LNCAP (cell line): ENCODE data around the gene SRRM4.

Experiments used
- CTCF ChIP-seq: fragments of 450-650 bp; IDR thresholded peaks from 2 replicates; pipeline ENCODE4 v1.5.1; 2017; ENCODE audit warnings: mild to moderate bottlenecking

Gene SRRM4

GRCh38 chr12:119176267-119177055 is 195.1 kb downstream of the SRRM4 start:
- no peak for TF ChIP-seq CTCF

DNA sequence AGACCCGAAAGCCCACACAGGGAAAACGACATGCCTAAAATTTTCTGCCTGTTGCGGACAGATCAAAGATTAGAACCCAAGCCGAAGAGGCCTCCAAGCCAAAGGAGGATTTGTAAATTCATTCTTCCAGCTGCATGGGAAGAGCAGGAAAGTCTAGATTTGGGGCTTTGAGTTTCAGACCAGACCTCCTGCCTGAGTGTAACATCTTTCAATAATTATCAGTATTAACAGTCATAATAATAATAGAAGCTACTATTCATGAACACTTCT is 195.7 kb downstream of the SRRM4 start:
- TF ChIP-seq CTCF, result no peak

- TF ChIP-seq CTCF, result no peak
Measured at GRCh38 chr12:119177724-119178380, 196.5 kb downstream of the SRRM4 start.

DNA sequence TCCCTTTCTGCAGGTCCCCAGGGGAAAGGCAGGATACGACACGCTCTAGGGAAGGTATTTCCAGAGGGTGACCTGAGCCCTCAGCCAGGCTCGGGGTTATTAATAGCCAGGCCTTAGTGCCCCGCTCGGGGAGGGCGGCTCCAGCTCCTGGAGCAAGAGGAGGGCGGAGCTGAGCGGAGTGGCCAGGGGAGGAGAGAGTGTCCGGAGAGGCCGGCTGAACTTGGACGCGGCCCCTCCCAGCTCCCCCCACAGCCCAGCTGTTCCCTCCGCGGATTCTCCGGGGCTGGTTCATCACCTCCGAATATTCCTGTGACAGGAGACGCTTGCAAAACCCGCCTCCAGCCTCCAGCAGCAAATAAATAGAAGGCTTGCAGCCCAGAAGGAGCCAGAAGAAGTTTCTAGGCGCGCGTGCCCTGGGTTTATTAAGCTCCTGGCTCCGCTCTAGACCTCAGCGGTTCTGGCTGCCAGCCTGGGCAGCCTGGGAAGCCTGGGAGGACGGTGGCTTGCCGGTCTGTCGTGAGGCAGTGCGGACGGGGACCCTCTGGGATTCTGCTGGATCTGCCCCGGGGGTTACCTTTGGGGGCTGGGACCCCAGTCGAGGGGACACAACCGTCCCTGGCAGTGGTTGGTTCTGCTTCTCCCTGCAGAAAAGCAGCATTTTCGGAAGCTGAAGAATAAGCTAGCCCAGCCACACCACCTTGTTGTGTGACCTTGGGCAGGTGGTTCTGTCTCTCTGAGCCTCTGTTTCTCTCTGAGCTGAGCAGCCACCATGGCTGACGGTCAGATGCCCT is 197.4 kb downstream of the SRRM4 start, which contains the start of gene HSPB8:
TSS of gene HSPB8 (plus strand) at position 388 of the 791 bp plus-strand sequence. CDS start at position 770, 382 bp downstream.
- no peak for TF ChIP-seq CTCF

DNA sequence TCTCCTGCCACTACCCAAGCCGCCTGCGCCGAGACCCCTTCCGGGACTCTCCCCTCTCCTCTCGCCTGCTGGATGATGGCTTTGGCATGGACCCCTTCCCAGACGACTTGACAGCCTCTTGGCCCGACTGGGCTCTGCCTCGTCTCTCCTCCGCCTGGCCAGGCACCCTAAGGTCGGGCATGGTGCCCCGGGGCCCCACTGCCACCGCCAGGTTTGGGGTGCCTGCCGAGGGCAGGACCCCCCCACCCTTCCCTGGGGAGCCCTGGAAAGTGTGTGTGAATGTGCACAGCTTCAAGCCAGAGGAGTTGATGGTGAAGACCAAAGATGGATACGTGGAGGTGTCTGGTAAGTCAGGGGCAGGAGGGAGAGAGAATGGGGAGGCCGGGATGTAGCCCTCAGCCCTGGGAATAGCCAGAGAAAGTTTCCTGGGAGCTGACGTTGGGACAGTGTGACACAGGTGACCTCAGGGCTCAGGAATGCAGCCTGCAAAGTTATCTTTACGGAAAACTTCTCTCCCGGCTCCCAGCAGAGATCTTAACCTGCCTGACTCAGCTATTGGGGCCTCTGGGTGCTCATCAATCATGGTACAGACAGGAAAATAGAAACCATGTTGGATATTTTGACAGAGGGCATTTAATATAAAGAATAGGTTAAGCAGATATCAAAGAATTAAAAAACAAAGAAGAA is 198.1 kb downstream of the SRRM4 start:
- no peak for TF ChIP-seq CTCF

DNA sequence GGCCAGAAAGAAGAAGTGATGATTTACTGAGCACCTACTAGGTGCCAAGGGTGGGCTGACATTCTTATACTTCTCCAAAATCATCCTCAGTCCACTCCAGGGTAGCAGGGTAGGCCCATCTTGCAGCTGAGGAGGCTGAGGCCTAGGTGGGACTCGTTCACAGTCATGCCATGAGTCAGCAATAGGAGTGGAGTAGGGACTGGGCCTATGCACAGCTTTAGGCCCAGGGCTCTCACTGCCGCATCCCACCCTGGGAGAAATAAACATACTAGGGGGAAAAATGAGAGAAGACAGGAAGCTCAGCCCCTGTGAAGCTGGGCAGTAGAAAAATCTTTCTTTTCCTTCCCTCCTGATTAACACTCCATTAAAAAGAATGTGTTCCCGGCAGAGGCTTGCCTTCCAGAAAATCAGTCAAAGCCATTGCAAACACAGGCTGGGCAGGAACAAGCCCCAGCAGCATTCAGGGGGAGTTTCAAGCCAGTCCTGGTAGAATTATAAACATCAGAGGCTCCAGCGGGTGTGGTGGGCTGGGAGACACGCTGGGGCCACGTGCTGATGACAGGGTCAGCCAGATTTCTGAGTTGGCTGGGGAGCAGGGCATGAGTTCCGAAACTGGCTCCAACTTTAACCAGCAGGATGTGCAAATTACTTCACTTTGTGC is 199.2 kb downstream of the SRRM4 start:
- no peak for TF ChIP-seq CTCF

DNA sequence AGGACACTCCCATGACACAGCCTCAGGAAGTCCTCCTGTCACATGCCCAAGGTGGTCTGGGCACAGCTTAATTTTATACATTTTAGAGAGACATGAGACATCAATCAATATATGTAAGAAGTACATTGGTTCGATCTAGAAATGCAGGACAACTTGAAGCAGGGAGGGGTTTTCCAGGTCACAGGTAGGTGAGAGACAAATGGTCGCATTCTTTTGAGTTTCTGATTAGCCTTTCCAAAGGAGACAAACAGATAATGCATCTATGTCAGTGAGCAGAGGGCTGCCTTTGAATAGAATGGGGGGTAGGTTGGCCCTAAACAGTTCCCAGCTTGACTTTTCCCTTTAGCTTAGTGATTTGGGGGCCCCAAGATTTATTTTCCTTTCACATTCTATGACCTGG is 199.9 kb downstream of the SRRM4 start:
- no peak for TF ChIP-seq CTCF
